ENCODE results near the gene CASP1.

DNA sequence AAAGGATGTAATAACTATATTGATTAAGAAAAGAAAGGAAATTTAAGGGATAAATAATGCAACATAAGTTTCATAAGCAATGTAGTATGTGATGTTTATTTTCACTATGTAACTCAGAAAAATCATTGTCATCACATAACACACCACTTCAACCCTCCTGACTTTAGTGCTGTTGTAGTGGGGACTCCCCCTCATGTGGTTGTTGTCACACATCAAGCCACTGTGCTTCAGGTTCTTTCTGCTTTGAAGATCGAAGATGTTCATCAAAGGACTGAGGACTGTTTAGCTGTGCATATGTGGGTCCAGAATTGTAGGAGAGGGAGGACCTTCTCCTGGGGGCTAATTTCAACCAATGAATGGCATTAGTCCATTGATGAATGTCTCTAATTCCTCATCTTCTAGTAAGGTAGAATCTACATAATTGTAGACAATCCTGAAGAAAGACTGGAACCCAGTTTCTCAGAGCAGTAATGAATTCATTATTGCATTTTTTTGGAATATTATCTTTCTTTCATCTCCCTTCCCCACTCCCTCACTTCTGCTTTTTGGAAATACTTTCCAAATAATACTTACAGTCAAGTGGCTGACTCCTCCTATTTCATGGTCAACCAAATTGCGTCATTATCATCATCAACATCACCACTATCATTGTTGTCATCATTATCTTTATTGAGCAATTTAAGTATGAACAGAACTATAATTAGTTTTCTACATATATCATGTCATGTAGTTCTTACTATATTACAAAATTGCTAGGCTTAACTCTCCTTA is 20.0 kb upstream of the CASP1 start:
- TF ChIP-seq, protein P1, sequence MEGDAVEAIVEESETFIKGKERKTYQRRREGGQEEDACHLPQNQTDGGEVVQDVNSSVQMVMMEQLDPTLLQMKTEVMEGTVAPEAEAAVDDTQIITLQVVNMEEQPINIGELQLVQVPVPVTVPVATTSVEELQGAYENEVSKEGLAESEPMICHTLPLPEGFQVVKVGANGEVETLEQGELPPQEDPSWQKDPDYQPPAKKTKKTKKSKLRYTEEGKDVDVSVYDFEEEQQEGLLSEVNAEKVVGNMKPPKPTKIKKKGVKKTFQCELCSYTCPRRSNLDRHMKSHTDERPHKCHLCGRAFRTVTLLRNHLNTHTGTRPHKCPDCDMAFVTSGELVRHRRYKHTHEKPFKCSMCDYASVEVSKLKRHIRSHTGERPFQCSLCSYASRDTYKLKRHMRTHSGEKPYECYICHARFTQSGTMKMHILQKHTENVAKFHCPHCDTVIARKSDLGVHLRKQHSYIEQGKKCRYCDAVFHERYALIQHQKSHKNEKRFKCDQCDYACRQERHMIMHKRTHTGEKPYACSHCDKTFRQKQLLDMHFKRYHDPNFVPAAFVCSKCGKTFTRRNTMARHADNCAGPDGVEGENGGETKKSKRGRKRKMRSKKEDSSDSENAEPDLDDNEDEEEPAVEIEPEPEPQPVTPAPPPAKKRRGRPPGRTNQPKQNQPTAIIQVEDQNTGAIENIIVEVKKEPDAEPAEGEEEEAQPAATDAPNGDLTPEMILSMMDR (IDR thresholded peaks at IDR 0.05), result no peak
- TF ChIP-seq ZFX (IDR thresholded peaks at IDR 0.05; ENCODE audit: borderline replicate concordance), result no peak
